Neural progenitor cell (in vitro differentiated cells): ENCODE measurements around the gene AQR.

Source experiments
- EZH2 ChIP-seq: fragments of 200-600 bp; sonication (generic); IDR thresholded peaks from 2 replicates; pipeline ENCODE4 v1.6.1; 2017; ENCODE audit warnings: antibody characterized with exemption, mild to moderate bottlenecking, moderate library complexity
- EZH2phosphoT487 ChIP-seq: fragments of 200-600 bp; sonication (generic); IDR thresholded peaks from 2 replicates; pipeline ENCODE4 v1.6.1; 2017; ENCODE audit warnings: antibody characterized with exemption
- TF ChIP-seq, protein P1 (sequence below): fragments of 200-600 bp; sonication (generic); IDR thresholded peaks from 2 replicates; pipeline ENCODE4 v1.5.1; 2017; ENCODE audit warnings: antibody characterized with exemption, mild to moderate bottlenecking

DNA sequence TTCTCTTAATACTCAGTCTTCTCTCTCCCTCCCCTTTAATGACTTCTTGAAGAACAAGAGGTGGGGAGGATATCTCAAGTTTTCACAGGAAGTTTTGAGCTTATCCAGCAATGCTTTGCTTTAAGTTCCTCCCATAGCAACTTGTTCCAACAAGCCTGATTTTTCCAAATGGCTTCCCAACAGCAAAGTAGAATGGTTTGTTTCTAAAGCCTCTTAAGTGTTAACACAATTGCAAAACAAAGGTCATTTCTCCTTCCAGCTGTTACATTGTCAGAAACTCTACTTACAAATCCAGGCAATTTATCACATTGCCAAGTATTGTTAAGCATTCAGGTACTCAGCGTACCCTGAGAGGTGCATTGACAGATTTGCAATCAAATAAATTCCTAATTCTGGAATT, 25.4 kb upstream of the AQR start:
- TF ChIP-seq, protein P1, sequence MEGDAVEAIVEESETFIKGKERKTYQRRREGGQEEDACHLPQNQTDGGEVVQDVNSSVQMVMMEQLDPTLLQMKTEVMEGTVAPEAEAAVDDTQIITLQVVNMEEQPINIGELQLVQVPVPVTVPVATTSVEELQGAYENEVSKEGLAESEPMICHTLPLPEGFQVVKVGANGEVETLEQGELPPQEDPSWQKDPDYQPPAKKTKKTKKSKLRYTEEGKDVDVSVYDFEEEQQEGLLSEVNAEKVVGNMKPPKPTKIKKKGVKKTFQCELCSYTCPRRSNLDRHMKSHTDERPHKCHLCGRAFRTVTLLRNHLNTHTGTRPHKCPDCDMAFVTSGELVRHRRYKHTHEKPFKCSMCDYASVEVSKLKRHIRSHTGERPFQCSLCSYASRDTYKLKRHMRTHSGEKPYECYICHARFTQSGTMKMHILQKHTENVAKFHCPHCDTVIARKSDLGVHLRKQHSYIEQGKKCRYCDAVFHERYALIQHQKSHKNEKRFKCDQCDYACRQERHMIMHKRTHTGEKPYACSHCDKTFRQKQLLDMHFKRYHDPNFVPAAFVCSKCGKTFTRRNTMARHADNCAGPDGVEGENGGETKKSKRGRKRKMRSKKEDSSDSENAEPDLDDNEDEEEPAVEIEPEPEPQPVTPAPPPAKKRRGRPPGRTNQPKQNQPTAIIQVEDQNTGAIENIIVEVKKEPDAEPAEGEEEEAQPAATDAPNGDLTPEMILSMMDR = no peak
- no peak for TF ChIP-seq EZH2
- TF ChIP-seq EZH2phosphoT487 = no peak
